HG03139 (cell line): ENCODE results near the gene ARHGEF4.
"Not testable (repeated sequence)": the region's sequence is repeated elsewhere in the genome, so short reads cannot be mapped to it uniquely, and the experiment has no call there.

Experiments used
- ATAC-seq: cut with Tn5 transposase; IDR thresholded peaks from one replicate; pipeline ENCODE4 v1.9.1; 2021; ENCODE audit not compliant: unreplicated experiment

The ARHGEF4 gene

DNA sequence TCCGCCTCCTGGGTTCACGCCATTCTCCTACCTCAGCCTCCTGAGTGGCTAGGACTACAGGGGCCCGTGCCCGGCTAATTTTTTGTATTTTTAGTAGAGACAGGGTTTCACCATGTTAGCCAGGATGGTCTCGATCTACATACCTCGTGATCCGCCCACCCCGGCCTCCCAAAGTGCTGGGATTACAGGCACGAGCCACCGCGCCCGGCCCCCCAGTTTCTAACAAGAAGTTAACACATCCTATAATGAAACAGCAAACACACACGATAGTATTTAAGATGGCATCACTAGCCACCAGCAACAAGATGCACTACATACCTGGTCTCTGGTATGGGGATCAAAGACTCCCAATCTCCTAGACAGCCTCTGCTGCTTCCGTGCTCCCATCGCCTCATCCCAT, 238.9 kb downstream of the ARHGEF4 start:
- not testable (repeated sequence) for ATAC-seq

GRCh38 chr2:131076707-131077106, 240.0 kb downstream of the ARHGEF4 start:
- ATAC-seq, result no peak

DNA sequence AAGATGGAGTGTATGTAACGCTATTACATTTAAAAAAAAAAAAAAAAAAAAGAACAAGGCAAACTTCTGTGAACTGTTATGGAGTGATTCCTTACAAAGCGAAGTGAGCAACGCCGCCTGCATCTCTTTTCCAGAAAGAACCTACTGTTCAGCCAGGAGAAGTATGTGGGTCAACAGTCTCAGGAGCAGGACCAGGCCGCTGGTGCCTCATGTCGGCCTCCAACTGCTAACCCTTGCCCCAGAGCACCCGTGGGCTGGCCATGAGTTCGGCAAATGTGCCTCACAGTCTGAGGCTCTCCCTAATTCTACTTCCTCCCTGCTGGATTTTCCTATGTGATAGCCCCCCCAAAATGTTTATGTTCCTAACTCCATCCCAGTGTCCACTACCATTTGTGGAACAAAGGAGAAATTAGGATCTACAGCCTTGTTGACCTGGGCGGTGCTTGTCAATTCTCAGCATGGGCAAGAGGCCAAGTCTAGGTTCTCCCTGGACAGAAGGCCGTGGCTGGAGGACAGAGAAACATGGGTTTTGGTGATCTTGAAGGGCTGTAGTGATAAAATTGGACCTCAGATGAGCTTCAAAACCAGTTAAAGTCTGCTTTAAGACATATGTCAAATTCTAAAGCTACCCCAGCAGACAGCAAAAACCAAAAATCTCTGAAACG, 240.6 kb downstream of the ARHGEF4 start:
- ATAC-seq, result no peak

- ATAC-seq, result no peak
Observed at GRCh38 chr2:131077966-131078365, 241.3 kb downstream of the ARHGEF4 start.

- ATAC-seq, result not testable (repeated sequence)
Observed at GRCh38 chr2:131079931-131080330, 243.2 kb downstream of the ARHGEF4 start.

- ATAC-seq, result no peak
Observed at GRCh38 chr2:131081190-131081589, 244.5 kb downstream of the ARHGEF4 start.

DNA sequence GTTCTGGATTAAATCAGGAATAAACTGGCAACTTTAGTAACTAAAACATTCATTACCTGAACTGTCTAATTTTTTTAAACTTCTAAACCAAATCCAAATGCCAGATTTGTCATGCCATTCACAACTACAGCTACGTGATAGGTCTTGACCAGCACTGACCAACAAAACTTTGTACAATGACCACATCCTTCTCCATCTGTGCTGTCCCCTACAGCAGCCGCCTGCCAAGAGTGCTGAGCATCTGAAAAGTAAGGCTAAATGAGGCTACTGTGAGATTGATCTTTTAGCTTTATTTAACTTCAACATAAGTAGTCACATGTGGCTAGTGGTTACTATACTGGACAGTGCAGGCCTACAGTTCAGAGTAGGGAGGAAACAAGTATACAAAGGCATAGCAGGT, 248.9 kb downstream of the ARHGEF4 start:
- no peak for ATAC-seq

DNA sequence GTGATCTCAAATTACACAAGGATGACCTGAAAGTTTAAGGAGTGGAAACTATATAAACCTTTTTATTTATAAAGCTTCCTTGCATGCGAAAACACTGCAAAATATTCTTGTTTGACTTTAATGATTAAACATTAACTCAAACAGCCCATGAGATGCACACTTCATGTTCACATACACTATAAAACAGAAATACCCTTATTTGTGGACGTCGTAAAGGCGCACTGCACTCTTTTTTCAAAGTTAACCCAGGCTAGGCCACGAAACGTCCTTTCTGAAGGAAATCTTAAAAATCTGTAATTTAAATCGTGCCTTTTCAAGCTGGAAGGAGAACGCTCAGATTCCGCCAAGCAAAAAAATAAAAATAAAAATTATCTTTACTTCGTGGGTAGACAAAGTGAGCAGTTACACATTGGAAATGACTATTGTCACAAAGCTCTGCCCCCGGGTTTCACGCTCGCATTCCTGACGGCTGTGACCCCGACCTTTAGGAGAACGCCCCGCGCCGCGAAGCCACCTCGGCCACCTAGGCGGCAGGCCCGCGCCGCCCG, 255.8 kb downstream of the ARHGEF4 start:
- ATAC-seq, result no peak

- ATAC-seq, result peak; percentile 75
Observed at GRCh38 chr2:131093006-131093695, 256.4 kb downstream of the ARHGEF4 start, which contains the start of gene FAM168B. Gene FAM168B, minus strand, starts transcription at chr2:131093460. Its CDS starts 10,814 bp downstream, at chr2:131082646.

GRCh38 chr2:131093696-131094462, 257.2 kb downstream of the ARHGEF4 start:
- ATAC-seq, result peak; percentile 63

DNA sequence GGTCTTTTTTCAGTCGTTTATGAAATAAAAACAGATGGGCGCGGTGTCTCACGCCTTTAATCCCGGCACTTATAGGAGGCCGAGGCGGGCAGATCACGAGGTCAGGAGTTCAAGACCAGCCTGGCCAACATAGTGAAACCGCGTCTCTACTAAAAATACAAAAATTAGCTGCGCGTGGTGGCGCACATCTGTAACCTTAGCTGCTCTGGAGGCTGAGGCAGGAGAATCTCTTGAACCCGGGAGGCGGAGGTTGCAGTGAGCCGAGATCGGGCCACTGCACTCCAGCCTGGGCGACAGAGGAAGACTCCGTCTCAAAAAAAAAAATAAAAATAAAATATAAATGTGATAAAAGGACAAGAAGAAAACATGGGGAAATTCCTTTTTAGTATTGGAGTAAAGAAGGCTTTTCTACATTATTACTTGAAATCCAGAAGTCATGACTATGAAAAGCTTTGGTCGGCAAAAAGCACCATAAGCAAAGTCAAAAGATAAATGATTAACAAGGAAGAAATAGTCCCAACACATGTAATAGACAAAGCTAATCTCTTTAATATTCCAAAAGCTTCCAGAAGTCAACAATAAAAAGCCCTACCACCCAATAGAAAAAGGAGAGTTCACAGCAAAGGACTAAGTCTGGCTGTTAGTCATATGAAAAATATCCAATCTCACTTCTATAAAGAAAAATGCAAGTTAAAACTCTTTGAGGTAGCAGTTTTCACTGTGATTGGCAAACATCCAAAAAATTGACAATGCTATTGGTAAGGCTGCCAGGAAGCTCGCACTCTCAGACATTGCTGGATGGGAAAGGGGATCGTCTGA, 258.0 kb downstream of the ARHGEF4 start:
- ATAC-seq, result no peak
